GM12872 (cell line): ENCODE data around the gene IGLON5.

Source experiments
- TF ChIP-seq, protein P1 (sequence below): IDR thresholded peaks from 3 replicates; pipeline ENCODE4 v1.5.1; 2011; ENCODE audit warnings: low read depth, mild to moderate bottlenecking, low read length, moderate library complexity; ENCODE audit not compliant: insufficient read depth

Gene IGLON5

DNA sequence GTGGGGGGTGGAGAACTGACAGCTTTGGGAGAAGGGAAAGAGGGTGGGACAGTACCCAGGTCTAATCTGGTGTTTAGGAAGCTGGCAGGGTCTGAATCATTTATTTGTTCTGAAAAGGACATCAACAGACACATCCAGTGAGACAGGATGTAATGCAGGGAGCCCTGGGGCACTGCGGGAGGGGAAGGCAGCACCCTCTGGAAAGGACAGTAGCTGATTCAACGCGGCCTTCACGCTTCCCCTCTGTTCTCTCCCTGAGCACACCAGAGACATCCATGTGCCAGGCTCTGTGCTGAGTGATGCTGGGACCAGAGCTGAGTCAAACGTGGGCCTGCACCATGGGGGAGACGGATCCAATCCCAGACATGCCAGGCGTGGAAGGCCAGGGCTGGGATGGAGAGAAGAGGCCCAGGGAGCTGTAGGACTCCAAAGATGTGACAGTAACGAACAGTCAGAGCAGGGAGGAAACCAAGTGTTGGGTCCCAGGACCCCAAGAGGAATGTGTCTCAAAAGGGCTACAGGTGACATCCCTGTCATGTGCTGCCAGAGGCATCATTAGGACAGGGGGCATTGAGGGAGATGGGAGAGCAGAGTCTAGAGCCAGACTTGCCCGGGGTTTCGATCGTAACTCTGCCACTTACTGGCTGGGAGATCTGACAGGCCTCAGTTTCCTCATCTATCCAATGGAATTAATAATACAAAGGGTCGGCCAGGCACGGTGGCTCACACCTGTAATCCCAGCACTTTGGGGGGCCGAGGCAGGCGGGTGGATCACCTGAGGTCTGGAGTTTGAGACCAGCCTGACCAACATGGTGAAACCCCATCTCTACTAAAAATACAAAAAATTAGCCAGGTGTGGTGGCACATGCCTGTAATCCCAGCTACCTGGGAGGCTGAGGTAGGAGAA lies 53.0 kb downstream of the IGLON5 start:
- TF ChIP-seq, protein P1, sequence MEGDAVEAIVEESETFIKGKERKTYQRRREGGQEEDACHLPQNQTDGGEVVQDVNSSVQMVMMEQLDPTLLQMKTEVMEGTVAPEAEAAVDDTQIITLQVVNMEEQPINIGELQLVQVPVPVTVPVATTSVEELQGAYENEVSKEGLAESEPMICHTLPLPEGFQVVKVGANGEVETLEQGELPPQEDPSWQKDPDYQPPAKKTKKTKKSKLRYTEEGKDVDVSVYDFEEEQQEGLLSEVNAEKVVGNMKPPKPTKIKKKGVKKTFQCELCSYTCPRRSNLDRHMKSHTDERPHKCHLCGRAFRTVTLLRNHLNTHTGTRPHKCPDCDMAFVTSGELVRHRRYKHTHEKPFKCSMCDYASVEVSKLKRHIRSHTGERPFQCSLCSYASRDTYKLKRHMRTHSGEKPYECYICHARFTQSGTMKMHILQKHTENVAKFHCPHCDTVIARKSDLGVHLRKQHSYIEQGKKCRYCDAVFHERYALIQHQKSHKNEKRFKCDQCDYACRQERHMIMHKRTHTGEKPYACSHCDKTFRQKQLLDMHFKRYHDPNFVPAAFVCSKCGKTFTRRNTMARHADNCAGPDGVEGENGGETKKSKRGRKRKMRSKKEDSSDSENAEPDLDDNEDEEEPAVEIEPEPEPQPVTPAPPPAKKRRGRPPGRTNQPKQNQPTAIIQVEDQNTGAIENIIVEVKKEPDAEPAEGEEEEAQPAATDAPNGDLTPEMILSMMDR, result no peak

DNA sequence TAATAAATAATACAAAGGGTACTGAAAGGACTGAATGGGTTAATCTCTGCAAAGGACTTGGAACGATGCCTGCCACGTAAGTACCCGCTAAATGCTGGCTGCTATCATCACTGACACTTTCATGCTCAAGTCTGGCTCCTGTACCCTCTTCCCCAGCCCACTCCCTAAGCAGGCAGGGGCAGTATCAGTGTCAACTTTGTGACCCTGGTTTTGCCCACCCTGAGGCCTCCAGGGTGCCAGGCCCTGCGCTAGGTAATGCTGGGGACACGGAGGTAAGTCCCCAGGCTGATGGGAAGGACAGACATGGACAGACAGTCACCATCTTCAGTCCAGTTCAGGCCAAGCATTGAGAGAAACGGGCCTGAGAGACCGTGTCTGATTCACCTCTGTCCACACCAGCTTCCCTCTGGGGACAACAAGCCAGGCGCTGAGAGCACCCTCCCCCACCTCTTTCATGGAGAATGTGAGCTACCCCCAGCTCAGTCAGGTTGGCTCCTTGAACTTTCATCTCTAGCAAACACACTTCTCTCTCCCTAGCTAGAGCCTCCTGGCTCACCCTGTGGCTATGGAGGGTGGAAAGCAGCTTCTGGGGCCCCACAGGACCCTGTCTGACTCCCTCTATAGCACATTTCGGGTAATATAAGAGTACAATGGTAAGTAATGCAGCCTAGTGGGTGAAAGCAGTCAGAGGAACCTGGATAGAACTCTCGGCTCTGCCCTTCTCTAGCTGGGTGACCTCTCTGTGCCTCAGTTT lies 53.9 kb downstream of the IGLON5 start:
- TF ChIP-seq, protein P1, result no peak

DNA sequence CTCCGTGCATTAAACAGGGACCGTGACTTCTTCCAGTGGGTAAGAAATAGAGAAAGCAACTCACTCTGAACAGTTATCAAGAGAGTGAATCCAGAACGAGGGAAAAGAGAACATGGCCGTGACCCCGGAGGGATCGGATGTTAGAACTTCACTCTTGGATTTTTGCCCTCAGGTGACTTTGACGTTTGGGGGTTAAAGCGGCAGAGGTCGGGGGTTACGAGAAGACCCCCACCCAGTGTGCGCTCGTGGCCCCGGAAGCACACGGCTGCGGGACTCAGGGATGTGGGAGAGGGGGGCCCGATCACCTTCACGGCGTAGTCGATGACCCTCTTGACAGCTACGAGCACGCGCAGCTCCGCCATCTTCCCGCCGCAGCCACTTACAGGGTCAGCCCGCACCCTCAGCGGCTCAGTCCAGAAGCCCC lies 54.5 kb downstream of the IGLON5 start, which contains the start of gene ETFB:
Gene ETFB (minus strand): TSS at position 424 of the 424 bp plus-strand sequence. CDS start 62 bp downstream, at position 362.
- TF ChIP-seq, protein P1, result no peak

DNA sequence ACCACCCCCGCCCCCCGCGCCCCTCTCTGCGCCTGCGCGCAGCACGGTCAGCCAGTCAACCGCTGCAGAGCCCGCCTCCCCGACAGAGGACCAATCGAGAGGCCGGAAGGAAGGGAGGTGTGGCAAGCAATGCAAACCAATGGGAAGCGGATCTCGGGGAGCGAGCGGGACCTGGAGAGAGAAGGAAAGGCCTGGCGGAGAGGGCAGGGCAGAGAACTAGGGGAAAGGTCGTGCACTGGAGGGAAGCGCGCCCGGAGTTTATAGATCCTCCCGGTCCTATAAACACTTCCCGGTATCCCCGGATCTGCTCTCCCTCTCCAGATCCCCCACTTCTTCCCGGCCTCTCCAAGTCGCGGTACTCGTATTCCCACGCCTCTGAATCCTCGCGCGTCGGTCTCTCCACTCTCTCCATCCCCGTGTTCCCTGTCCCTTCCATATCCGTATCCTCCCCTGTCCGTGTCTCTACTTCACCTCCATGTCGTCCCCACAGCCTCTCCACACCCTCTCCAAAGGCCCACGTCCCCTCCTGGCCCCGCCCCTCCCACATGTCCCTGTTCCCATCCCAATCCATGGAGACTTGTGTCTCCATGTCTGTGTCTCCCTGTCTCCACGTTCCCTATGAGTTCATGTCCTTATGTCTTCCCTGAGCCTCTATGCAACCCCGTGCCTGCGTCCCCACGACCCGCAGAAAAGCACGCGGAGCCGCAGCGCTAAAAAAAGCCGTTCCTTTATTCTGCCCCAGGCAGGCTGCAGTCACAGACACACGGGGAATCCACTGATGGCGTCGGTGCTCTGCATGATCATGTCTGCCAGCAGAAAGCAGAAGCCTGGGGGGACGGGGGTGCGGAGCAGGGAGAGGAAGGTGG lies 55.2 kb downstream of the IGLON5 start:
- TF ChIP-seq, protein P1, result no peak

DNA sequence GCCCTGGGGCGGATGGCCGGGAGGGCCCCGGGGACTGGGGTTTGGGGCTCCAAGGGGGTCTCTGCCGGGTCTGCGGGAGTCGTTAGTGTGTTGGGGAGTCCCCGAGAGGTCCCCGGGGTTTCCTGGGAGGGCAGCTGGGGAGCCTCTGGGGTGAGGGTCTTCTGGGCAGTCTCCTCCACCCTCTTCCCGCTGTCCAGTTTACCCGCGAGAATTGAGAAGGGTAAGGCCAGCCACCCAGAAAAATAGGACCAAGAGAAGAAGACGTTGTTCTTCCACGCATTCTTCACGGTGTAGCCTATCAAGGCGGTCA lies 55.8 kb downstream of the IGLON5 start:
- TF ChIP-seq, protein P1, result no peak

- TF ChIP-seq, protein P1, result no peak
Observed at GRCh38 chr19:51367565-51368365, 56.3 kb downstream of the IGLON5 start.
